Measurements from ENCODE around the gene TGFBR3. TPM values are rescaled to one million over a fixed set of nuclear protein-coding genes. Genes with fewer than 3 reads are reported as not detected.

TGFBR3 gene
- total RNA-seq, 6 experiments from 2014 or later, result 5.8 to 21.1 (median 19.0) TPM

DNA sequence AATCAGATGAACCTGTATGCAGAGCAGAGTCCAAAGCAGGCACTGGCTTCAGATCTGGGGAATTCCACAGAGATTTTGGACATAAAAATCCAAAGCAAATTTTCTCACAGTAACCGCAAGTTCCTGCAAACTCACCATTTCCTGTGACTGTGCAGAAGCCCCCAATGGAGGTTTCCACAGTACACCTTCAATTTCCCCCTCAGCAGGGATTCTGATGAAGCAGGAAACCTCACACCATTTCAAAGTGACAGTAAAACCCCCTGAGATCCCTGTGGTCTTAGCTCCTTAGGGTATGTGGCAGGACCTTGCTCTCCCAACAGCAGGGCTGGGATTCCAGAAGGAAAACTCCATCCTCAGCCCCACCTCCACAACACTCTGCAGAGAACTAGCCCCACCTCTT is 6.0 kb upstream of the TGFBR3 start:
- Mint-ChIP-seq H3K4me1 (ENCODE audit: low read depth) (peaks cover 52% of the 10 kb centered on the region), H3K9me3 (no peaks in the 10 kb centered on the region), H3K4me3 (peak overlapping the region; percentile 73), H3K27me3 (ENCODE audit: insufficient read depth) (no peaks in the 10 kb centered on the region; the same call in none of the 2 replicates), H3K36me3 (ENCODE audit: low read depth) (no peaks in the 10 kb centered on the region), H3K27ac (peak overlapping the region; percentile 86)
- TF ChIP-seq, protein P1, sequence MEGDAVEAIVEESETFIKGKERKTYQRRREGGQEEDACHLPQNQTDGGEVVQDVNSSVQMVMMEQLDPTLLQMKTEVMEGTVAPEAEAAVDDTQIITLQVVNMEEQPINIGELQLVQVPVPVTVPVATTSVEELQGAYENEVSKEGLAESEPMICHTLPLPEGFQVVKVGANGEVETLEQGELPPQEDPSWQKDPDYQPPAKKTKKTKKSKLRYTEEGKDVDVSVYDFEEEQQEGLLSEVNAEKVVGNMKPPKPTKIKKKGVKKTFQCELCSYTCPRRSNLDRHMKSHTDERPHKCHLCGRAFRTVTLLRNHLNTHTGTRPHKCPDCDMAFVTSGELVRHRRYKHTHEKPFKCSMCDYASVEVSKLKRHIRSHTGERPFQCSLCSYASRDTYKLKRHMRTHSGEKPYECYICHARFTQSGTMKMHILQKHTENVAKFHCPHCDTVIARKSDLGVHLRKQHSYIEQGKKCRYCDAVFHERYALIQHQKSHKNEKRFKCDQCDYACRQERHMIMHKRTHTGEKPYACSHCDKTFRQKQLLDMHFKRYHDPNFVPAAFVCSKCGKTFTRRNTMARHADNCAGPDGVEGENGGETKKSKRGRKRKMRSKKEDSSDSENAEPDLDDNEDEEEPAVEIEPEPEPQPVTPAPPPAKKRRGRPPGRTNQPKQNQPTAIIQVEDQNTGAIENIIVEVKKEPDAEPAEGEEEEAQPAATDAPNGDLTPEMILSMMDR (IDR thresholded peaks at IDR 0.05), result no peak
- DNase-seq, result no peak

DNA sequence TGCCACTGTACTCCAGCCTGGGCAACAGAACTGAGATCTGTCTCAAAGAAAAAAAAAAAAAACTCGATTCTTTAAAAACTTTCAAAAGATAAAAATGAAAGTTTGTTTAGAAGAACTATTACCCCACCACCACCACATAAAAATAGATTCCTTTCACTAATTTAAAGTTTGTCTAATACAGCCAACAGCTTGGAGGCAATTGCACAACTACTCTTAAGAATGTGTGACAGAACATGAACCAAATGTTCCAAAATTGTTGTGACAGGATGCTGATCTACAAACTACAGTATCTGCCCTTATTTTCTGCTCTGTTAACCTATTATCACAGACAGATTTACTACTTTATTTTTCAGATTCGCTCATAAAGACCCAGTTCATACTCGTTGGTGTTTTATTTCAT is 5.5 kb upstream of the TGFBR3 start:
- H3K27me3 Mint-ChIP-seq (ENCODE audit: insufficient read depth), result no peaks in the 10 kb centered on the region; the same call in none of the 2 replicates
- peak overlapping the region; percentile 73 for H3K4me3 Mint-ChIP-seq
- H3K27ac Mint-ChIP-seq, result peak overlapping the region; percentile 86
- H3K4me1 Mint-ChIP-seq (ENCODE audit: low read depth), result peaks cover 54% of the 10 kb centered on the region
- peak; percentile 57 for DNase-seq
- H3K36me3 Mint-ChIP-seq (ENCODE audit: low read depth), result no peaks in the 10 kb centered on the region
- TF ChIP-seq, protein P1 (IDR thresholded peaks at IDR 0.05), result no peak
- H3K9me3 Mint-ChIP-seq, result no peaks in the 10 kb centered on the region

GRCh38 chr1:91889717-91890459 is 3.9 kb upstream of the TGFBR3 start:
- H3K27me3 Mint-ChIP-seq (ENCODE audit: insufficient read depth), result no peaks in the 10 kb centered on the region; the same call in 1 of the 2 replicates
- DNase-seq, result peak; percentile 36
- no peaks in the 10 kb centered on the region for H3K9me3 Mint-ChIP-seq
- H3K36me3 Mint-ChIP-seq (ENCODE audit: low read depth), result no peaks in the 10 kb centered on the region
- no peak overlapping the region for H3K27ac Mint-ChIP-seq
- TF ChIP-seq, protein P1 (IDR thresholded peaks at IDR 0.05), result no peak
- no peak overlapping the region for H3K4me3 Mint-ChIP-seq
- H3K4me1 Mint-ChIP-seq (ENCODE audit: low read depth), result peaks cover 46% of the 10 kb centered on the region

DNA sequence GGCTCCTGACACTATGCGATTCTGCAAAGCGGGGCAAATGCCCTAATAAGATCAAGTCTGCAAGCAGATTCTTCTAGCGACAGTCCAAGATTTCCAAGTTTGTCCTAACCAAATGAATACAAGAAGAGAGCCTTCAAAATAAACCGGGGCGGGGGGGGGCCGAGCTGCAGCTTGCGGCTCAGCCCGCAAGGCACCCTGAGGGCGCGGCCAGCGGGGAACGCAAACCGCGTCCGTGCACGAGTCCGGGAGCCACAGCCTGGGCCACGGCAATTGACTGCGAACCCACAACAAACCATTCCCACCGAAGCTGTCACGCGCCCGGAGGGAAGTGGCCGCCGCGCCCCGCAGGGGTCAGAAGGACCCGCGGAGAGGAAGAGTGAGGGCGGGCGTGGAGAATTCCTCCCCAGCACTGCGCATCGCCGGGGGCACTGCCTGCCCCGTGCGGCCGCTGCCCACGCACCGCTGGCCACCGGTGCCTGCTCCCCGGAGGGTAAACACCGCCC is 687 bp downstream of the TGFBR3 start:
- no peak for DNase-seq
- Mint-ChIP-seq H3K4me1 (ENCODE audit: low read depth) (peaks cover 37% of the 10 kb centered on the region), H3K27me3 (ENCODE audit: insufficient read depth) (peaks cover 1% of the 10 kb centered on the region), H3K36me3 (ENCODE audit: low read depth) (no peaks in the 10 kb centered on the region), H3K9me3 (no peaks in the 10 kb centered on the region), H3K4me3 (peak overlapping the region; percentile 95), H3K27ac (peak overlapping the region; percentile 83)
- TF ChIP-seq, protein P1 (IDR thresholded peaks at IDR 0.05), result no peak

GRCh38 chr1:91884459-91885212 is 1.3 kb downstream of the TGFBR3 start:
- TF ChIP-seq, protein P1 (IDR thresholded peaks at IDR 0.05), result no peak
- Mint-ChIP-seq H3K27ac (peak overlapping the region; percentile 83), H3K4me1 (ENCODE audit: low read depth) (peaks cover 31% of the 10 kb centered on the region), H3K9me3 (no peaks in the 10 kb centered on the region), H3K4me3 (peak overlapping the region; percentile 95), H3K27me3 (ENCODE audit: insufficient read depth) (peaks cover 1% of the 10 kb centered on the region), H3K36me3 (ENCODE audit: low read depth) (no peaks in the 10 kb centered on the region)
- no peak for DNase-seq

Measured in HFFc6 (cell line).